ENCODE results near the gene AMDHD2.

- TF ChIP-seq CTCF (conservative IDR thresholded peaks at IDR 0.05; ENCODE audit: low read depth in 2 of 2) = no peak
- no peak for TF ChIP-seq REST (IDR thresholded peaks at IDR 0.05; ENCODE audit: unreplicated experiment)
- no peak for TF ChIP-seq EZH2phosphoT487 (IDR thresholded peaks at IDR 0.05; ENCODE audit: unreplicated experiment)
- no peak for TF ChIP-seq POLR2AphosphoS5 (IDR thresholded peaks at IDR 0.05; ENCODE audit: low read depth)
- TF ChIP-seq EZH2 (IDR thresholded peaks at IDR 0.05; ENCODE audit: low read depth, unreplicated experiment) = no peak
- TF ChIP-seq CREB1 (CRISPR knock-in tag; IDR thresholded peaks at IDR 0.05; ENCODE audit: low read depth) = no peak
- no peak for TF ChIP-seq ZNF114 (CRISPR knock-in tag; IDR thresholded peaks at IDR 0.05)
- no peak for TF ChIP-seq ETS1 (IDR thresholded peaks at IDR 0.05)
- no peak for TF ChIP-seq STAT1 (IDR thresholded peaks at IDR 0.05; ENCODE audit: unreplicated experiment)
- TF ChIP-seq NANOG (IDR thresholded peaks at IDR 0.05; ENCODE audit: borderline replicate concordance) = no peak
Observed at GRCh38 chr16:2499454-2499853, 20.7 kb upstream of the AMDHD2 start.

Measured in GM23338 (cell line).